Neural progenitor cell (in vitro differentiated cells): ENCODE data around the gene MS4A10. TPM values are rescaled to one million over a fixed set of nuclear protein-coding genes. Genes with fewer than 3 reads are reported as not detected.

Source experiments
- DNase-seq: peaks from one replicate; pipeline ENCODE4 v3.0.0-alpha.2; 2016; ENCODE audit warnings: low spot score
- H2AFZ ChIP-seq: fragments of 200-600 bp; sonication (generic); replicated peaks from 2 replicates; pipeline ENCODE4 v1.6.1; 2016; ENCODE audit warnings: antibody characterized with exemption
- H3F3A ChIP-seq: fragments of 200-600 bp; sonication (generic); 2 replicates; pipeline ENCODE4 v1.6.1; 2016; ENCODE audit warnings: antibody characterized with exemption, low read depth
- H3K27ac ChIP-seq: fragments of 200-600 bp; sonication (generic); 2 replicates; pipeline ENCODE4 v1.5.1; 2016; ENCODE audit warnings: mild to moderate bottlenecking
- H3K27me3 ChIP-seq: fragments of 200-600 bp; sonication (generic); 2 replicates; pipeline ENCODE4 v1.6.1; 2016; ENCODE audit warnings: mild to moderate bottlenecking, moderate library complexity
- H3K36me3 ChIP-seq: fragments of 200-600 bp; sonication (generic); 2 replicates; pipeline ENCODE4 v1.5.1; 2016
- H3K4me1 ChIP-seq: fragments of 200-600 bp; sonication (generic); 2 replicates; pipeline ENCODE4 v1.6.1; 2016; ENCODE audit warnings: mixed run types
- H3K4me2 ChIP-seq: fragments of 200-600 bp; sonication (generic); 2 replicates; pipeline ENCODE4 v1.6.1; 2016
- H3K4me3 ChIP-seq: fragments of 200-600 bp; sonication (generic); 2 replicates; pipeline ENCODE4 v1.5.1; 2016
- H3K79me2 ChIP-seq: fragments of 200-600 bp; sonication (generic); 2 replicates; pipeline ENCODE4 v1.6.1; 2016; ENCODE audit warnings: low read depth
- H3K9ac ChIP-seq: fragments of 200-600 bp; sonication (generic); 2 replicates; pipeline ENCODE4 v1.6.1; 2016
- H3K9me3 ChIP-seq: fragments of 200-600 bp; sonication (generic); 2 replicates; pipeline ENCODE4 v1.5.1; 2016; ENCODE audit warnings: low read depth
- H4K20me1 ChIP-seq: fragments of 200-600 bp; sonication (generic); 2 replicates; pipeline ENCODE4 v1.6.1; 2016; ENCODE audit warnings: low read depth
- H3K27ac Mint-ChIP-seq: 3 replicates; pipeline ENCODE4 v1.8.0; 2021; ENCODE audit warnings: mixed read lengths
- H3K27me3 Mint-ChIP-seq: 2 replicates; pipeline ENCODE4 v1.8.0; 2022; ENCODE audit warnings: low read depth, mild to moderate bottlenecking, inconsistent platforms, moderate library complexity, mixed read lengths; ENCODE audit not compliant: insufficient read depth
- H3K36me3 Mint-ChIP-seq: 3 replicates; pipeline ENCODE4 v1.8.0; 2021; ENCODE audit warnings: mixed read lengths
- H3K4me1 Mint-ChIP-seq: 3 replicates; pipeline ENCODE4 v1.8.0; 2021; ENCODE audit warnings: mixed read lengths
- H3K4me3 Mint-ChIP-seq: 3 replicates; pipeline ENCODE4 v1.8.0; 2021; ENCODE audit warnings: mild to moderate bottlenecking, moderate library complexity, mixed read lengths
- H3K9me3 Mint-ChIP-seq: 3 replicates; pipeline ENCODE4 v1.8.0; 2020; ENCODE audit warnings: mixed read lengths
- EZH2 ChIP-seq: fragments of 200-600 bp; sonication (generic); IDR thresholded peaks from 2 replicates; pipeline ENCODE4 v1.6.1; 2017; ENCODE audit warnings: antibody characterized with exemption, mild to moderate bottlenecking, moderate library complexity
- EZH2phosphoT487 ChIP-seq: fragments of 200-600 bp; sonication (generic); IDR thresholded peaks from 2 replicates; pipeline ENCODE4 v1.6.1; 2017; ENCODE audit warnings: antibody characterized with exemption
- total RNA-seq: library from RNA; depleted of rRNA; stranded (reverse); fragments of >200 nt; gene quantifications from 2 replicates; pipeline ENCODE4 v1.2.3, GENCODE V29; 2015; ENCODE audit warnings: low replicate concordance
- TF ChIP-seq, protein P1 (sequence below): fragments of 200-600 bp; sonication (generic); IDR thresholded peaks from 2 replicates; pipeline ENCODE4 v1.5.1; 2017; ENCODE audit warnings: antibody characterized with exemption, mild to moderate bottlenecking

MS4A10 gene
- total RNA-seq, 1 donor from 2014 or later, result not detected

DNA sequence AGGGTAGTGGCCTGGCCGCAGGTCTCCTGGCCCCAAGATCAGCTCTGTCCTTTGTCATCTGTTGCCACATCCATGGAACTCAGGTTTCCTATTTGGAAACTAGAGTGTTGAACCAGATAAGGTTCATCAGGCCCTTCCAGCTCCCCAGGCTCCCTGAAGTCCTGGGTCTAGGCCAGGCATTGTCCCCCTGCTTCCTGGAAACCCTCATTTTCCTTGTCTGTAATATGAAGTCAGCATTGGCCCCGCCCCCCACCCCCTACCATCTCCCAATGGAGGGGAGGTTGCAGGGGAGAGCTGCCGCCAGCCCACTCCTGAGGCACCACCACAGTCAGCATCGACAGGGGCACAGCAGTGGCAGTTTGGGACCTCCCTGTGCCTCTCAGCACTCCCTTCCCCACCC is 9.0 kb upstream of the MS4A10 start:
- Histone ChIP-seq H2AFZ (peak overlapping the region; percentile 57), H3K27me3 (no peaks in the 10 kb centered on the region), H3K36me3 (no peaks in the 10 kb centered on the region), H4K20me1 (no peaks in the 10 kb centered on the region), H3K9me3 (no peaks in the 10 kb centered on the region), H3K79me2 (no peaks in the 10 kb centered on the region), H3K9ac (no peak overlapping the region), H3K4me3 (no peak overlapping the region), H3K27ac (no peak overlapping the region), H3F3A (no peaks in the 10 kb centered on the region), H3K4me2 (no peak overlapping the region), H3K4me1 (no peaks in the 10 kb centered on the region)
- Mint-ChIP-seq H3K4me3 (no peak overlapping the region), H3K36me3 (no peaks in the 10 kb centered on the region), H3K27ac (no peak overlapping the region), H3K9me3 (no peaks in the 10 kb centered on the region), H3K4me1 (peaks cover 10% of the 10 kb centered on the region), H3K27me3 (peaks cover 6% of the 10 kb centered on the region)
- TF ChIP-seq, protein P1, sequence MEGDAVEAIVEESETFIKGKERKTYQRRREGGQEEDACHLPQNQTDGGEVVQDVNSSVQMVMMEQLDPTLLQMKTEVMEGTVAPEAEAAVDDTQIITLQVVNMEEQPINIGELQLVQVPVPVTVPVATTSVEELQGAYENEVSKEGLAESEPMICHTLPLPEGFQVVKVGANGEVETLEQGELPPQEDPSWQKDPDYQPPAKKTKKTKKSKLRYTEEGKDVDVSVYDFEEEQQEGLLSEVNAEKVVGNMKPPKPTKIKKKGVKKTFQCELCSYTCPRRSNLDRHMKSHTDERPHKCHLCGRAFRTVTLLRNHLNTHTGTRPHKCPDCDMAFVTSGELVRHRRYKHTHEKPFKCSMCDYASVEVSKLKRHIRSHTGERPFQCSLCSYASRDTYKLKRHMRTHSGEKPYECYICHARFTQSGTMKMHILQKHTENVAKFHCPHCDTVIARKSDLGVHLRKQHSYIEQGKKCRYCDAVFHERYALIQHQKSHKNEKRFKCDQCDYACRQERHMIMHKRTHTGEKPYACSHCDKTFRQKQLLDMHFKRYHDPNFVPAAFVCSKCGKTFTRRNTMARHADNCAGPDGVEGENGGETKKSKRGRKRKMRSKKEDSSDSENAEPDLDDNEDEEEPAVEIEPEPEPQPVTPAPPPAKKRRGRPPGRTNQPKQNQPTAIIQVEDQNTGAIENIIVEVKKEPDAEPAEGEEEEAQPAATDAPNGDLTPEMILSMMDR, result no peak
- no peak for TF ChIP-seq EZH2phosphoT487
- no peak for TF ChIP-seq EZH2
- DNase-seq, result no peak

DNA sequence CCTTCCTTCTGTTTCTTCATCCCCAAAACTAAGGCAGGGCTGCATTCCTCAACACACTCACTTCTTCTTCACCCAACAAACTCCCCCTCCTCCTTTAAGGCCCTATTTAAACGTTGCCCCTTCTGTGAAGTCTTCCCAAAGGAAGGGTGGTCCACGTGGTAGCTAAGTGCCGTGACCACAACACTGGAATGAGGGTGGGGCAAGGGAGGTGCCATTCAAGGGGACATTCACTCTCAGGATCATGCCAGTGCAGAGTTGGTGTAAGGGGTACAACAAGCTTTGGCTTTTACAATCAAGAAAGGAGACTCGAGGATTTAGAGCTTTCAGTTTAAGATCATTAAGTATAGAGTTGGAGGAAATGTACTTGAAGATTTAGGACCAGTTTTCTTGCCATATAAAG is 8.0 kb upstream of the MS4A10 start:
- H3K4me1 ChIP-seq, result no peaks in the 10 kb centered on the region
- H4K20me1 ChIP-seq, result no peaks in the 10 kb centered on the region
- H3F3A ChIP-seq, result no peaks in the 10 kb centered on the region
- H3K9me3 ChIP-seq, result no peaks in the 10 kb centered on the region
- no peak overlapping the region for H2AFZ ChIP-seq
- H3K36me3 ChIP-seq, result no peaks in the 10 kb centered on the region
- no peaks in the 10 kb centered on the region for H3K9me3 Mint-ChIP-seq
- no peak overlapping the region for H3K27ac Mint-ChIP-seq
- no peaks in the 10 kb centered on the region for H3K79me2 ChIP-seq
- H3K4me3 Mint-ChIP-seq, result peak overlapping the region; percentile 48
- DNase-seq, result no peak
- peaks cover 10% of the 10 kb centered on the region for H3K4me1 Mint-ChIP-seq
- H3K9ac ChIP-seq, result no peak overlapping the region
- no peaks in the 10 kb centered on the region for H3K27me3 ChIP-seq
- no peaks in the 10 kb centered on the region for H3K36me3 Mint-ChIP-seq
- H3K27ac ChIP-seq, result no peak overlapping the region
- H3K4me2 ChIP-seq, result no peak overlapping the region
- TF ChIP-seq, protein P1, result no peak
- TF ChIP-seq EZH2 (no peak), EZH2phosphoT487 (no peak)
- H3K4me3 ChIP-seq, result no peak overlapping the region
- H3K27me3 Mint-ChIP-seq, result peaks cover 6% of the 10 kb centered on the region

DNA sequence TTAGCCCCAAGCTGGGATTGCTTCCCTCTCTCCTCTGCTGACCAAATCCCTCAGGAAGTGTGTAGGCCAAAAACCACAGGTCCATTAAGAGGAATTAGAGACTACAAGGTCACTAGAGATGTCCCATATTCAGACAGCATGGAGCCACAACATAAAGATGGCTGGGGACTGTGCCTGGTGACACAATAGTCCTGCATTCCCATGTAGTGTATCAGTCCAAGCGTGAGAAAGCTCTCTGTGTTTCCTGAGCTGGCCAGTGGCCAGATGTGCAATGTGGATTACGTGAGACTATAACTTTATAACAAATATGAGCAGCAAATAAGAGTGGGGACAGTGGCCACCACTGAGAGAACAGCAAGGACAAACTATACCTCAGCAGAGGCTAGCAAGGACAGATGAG is 7.6 kb upstream of the MS4A10 start:
- Histone ChIP-seq H3K79me2 (no peaks in the 10 kb centered on the region), H3K4me1 (no peaks in the 10 kb centered on the region), H4K20me1 (no peaks in the 10 kb centered on the region), H3K9ac (no peak overlapping the region), H2AFZ (no peak overlapping the region), H3K27me3 (no peaks in the 10 kb centered on the region), H3K36me3 (no peaks in the 10 kb centered on the region), H3K4me3 (no peak overlapping the region), H3K27ac (no peak overlapping the region), H3F3A (no peaks in the 10 kb centered on the region), H3K4me2 (no peak overlapping the region), H3K9me3 (no peaks in the 10 kb centered on the region)
- Mint-ChIP-seq H3K36me3 (no peaks in the 10 kb centered on the region), H3K27me3 (peaks cover 6% of the 10 kb centered on the region), H3K9me3 (no peaks in the 10 kb centered on the region), H3K27ac (no peak overlapping the region), H3K4me3 (no peak overlapping the region), H3K4me1 (peaks cover 10% of the 10 kb centered on the region)
- TF ChIP-seq EZH2phosphoT487 (no peak), EZH2 (no peak)
- TF ChIP-seq, protein P1, result no peak
- DNase-seq, result no peak
